IPS-NIHi7 (cell line): Measurements from ENCODE around the gene UBAC2.

ENCODE experiments used
- DNase-seq: peaks from one replicate; pipeline ENCODE4 v3.0.0; 2012; ENCODE audit warnings: mixed read lengths; ENCODE audit errors: extremely low spot score

The UBAC2 gene

DNA sequence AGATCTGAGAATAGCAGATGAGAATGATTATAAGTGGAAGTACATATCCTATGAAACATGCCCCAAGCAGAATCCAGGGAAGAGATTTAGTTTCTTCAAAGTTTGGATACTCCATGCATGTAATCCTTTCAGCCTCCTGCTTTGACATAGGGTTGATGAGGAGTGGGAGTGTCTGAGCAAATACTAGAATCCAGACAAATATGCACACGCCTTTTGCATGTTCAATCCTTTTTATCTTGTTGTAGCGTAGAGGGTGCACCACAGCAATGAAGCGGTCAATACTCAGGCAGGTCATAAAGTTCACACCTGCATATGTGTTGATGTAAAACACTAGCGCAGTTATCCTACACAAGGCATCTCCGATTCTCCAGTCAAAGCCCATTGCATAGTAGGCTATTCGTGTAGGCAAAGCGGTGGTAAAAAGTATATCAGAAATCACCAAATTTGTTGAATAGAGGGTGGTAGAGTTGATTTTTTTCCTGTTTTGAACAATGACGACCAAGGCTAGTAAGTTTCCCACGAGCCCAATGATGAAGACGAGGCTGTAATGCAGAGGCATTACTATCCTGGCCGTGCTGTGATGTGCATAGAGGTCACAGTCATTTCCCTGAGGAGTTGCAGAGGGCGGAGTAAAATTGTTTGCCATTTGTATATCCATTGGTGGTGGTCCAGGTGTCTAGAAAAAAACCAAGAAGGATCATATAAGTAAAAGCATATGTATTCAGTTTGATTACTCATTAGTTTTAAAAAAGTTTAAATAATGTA is 95.0 kb downstream of the UBAC2 start:
- no peak for DNase-seq

DNA sequence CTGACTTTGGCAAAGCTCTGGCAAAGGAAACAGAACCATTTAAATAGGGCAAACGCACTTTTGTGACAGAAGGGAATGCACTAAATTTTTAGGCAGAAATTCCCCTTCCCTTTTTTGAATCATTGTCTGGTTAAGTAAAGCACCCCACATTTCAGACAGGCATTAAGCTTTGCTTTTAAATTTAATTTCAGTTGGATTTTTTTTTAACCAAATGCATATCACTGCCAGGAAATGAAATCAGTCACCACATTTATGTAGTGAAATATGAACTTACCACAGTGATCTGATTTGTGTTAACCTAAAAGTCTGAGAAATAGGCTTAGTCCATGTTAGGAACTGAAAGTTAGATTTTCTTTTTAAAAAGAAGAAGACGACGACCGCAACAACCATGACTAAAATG is 95.7 kb downstream of the UBAC2 start:
- no peak for DNase-seq

DNA sequence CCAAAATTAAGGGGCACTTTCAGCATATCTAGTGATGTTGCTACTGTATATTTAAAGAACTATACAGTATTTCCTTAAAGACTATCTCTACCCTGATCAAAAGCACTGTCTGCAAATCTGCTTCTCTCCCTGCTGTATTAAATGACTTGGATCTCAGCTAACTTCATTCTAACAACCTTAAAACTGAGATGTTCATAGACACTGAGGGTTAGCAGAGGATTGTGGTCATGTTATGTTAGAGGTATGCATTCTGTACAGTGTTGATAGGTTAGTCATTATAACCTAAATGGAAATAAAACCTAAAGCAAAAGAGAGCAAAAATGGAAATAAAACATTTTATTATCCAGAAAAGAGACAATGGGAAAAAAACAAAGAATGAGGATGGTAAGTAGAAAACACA is 96.7 kb downstream of the UBAC2 start:
- DNase-seq, result no peak

DNA sequence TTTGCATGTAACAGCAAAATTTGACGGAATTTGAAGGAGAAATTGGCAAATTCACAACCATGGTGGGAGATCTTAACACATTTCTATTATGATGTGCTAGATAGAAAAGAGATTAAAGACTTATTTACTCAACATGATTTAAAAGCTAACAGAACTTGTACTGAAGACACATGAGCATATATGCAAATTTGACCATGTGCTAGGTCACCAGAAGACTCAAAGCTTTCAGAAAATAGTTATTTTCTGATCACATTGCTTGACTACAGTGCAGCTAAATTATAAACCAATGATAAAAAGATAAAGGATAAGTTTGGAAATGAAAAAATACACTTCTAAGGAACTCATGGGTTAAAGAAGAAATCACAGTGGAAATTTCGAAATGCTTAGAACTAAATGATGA is 97.4 kb downstream of the UBAC2 start:
- DNase-seq, result no peak

DNA sequence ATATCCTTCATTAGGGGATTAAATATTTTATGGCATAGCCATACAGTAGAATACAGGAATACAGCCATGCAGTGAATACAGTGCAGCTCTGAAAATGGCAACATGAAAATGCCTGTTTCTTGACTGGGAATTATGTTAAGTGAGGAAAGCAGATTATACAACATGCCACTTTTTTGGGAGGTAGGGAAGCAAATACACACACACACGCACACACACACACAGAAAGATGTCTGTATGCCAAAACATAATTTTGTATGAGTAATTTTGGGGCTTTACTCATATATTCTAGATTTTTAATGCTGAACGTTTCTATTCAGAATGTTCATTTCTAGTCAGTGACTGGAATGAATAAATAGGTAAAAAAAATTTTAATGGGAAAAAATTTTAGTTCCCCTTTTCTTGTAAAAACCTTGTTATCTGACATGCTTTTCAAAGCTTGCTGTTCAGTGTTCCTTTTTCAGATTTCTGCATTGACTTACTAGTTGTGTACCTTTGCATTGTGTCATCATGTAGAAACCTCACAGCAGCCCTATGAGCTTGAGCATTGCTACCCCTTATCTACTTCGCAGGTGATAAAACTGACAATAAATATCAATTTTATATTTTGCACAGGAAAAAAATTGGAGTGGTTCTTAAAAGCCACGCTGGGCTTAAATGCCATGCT is 98.7 kb downstream of the UBAC2 start:
- DNase-seq, result no peak

DNA sequence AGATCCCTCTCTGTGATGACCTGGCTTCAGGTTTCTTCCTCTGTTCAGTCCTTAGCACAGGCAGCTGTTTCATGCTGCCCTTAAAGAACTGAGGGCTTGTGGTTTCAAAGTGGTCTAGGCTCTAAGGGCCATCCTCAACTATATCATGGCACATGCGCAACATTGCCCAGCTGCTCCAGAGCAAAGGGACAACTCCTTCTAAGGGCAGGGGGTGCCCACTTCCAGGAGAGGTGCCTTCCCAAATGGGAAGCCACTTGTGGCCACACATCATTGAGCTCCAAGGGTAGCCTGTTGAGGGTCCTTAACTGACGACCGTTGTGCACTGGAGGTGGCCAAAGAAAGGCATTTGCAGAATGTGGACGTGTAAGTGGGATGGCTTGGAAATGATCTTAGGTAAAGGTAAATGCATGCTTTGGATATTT is 99.3 kb downstream of the UBAC2 start:
- no peak for DNase-seq

DNA sequence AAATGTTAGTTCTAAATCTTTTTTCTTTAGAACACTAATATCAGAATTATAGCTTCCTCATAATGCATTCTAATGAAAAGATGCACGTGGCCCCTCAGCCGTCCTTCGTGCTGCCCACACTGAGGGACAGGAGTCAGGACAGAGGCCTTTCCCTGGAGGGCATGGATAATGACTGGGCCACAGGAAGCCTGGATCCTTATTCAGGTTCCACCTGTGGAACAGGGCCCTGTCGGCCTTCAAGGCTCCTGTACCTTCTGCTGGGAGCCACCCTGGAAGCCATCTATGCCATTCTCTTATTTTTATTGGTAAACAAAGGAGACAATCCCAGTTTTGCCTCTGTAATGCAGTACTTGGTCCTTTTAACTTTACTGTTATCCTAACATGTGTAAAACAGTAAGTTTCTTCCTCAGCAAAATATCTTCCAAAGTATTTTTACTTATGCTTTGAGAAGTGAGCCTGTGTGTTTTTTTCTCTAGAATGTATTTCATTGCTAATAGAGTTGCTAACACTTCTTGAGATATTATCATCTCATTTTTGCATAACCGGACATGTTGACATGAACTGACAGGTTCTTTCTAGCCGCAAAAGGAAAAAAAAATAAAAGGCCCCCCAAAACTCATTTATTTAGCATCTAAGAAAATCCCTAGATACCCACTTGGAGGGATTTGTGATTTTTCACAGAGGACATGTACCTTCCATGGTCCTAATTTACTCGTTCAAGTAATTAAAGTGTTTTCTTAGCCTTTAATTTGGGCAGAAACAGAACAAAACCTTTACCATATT is 100.6 kb downstream of the UBAC2 start:
- DNase-seq, result no peak

DNA sequence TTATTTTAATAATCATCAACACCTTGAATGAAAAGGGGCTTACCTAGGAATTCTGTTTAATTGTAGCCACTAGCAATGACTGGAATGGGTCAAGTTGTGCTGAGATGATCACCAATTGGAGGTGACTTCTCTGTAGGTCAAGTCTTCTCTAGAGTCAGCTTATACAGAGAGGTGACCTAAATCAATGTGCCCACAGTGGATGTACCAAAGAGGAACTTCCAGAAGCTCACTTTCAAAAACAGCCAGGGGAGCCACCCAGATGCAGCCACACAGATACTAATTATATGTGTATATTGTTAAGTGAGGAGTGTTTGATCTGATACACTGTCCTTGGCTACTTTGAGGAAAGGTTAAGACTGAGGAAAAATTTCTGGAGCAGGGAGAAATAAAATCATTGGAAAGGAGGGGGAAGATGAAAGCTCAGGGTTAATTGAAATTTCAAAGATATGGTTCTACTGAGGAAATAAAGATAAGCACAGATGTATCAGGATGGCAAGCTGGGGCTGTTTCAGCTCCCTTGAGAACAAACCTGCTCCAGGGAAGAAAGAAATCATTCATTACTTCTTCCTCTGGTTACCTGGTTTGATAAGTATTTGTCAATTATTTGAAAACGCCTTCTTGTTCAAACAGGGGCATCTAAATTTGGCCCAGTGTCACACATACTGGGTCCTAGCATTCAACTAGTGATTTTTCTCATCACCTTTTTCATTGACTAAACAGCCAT is 101.4 kb downstream of the UBAC2 start:
- no peak for DNase-seq

DNA sequence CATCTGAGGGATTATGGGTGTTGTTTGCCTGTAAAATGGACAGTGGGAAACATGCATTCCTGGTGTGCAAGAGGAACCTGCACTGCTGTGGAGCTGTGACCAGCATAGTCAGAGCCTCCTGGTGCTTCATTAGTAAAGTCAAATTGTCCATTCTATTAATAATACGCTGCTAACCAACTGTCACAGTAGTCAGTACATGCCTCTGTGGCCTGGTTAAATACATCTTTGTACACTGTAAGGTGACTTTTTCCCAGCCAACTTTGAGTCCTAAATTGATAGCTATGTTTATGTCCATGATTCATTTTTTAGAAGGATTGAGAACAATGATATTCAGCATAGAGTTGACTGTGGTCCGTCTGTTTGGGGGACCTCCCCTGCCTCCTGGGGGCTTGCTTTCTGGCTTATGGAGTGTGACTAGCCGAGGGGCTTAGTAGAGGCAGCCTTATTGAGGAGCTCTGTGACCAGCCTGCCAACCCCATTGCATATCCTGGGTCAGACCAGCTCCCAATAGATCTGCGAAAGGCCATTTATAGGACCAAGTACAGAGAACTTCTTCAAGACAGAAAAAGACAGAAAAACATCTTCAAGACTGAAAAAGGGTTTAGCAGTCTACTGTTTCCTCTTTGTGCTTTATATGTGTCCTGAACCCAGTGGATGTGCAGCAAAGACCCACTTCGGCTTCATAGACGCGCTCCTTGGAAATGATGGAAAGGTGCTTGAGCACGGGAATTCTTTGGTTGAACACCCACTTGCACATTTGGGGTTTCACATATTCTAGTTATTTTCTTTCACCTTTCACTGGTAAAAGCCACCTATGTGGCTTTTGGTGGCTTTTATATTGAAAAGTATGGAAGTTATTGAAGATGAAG is 102.2 kb downstream of the UBAC2 start:
- no peak for DNase-seq

GRCh38 chr13:99303863-99304521 is 103.3 kb downstream of the UBAC2 start:
- DNase-seq, result no peak

- DNase-seq, result no peak
Measured at GRCh38 chr13:99304541-99304940, 103.9 kb downstream of the UBAC2 start.

DNA sequence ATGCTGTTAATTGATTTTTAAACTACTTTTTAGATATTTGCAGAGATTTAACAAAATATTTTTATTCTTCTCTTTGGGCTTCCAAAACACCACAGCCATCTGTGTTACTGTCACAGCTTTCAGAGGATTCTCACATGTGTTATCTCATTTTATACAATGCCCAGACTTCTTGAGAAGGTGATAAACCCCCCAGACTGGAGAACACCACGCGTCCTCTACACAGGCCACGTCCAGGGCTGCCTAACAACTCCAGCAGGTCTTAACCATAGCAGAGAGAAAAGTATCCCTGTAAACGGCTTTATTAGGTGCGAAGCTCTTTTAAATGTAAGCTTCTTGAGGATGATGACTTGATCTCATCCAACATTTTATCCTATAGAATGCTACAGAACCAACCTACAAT is 104.5 kb downstream of the UBAC2 start:
- no peak for DNase-seq

GRCh38 chr13:99305566-99305965 is 104.9 kb downstream of the UBAC2 start:
- DNase-seq, result no peak

- no peak for DNase-seq
Measured at GRCh38 chr13:99307247-99307646, 106.6 kb downstream of the UBAC2 start, which contains the start of gene GPR183. Gene GPR183 (minus strand): TSS chr13:99307399. CDS start chr13:99296145, 11,254 bp downstream.

DNA sequence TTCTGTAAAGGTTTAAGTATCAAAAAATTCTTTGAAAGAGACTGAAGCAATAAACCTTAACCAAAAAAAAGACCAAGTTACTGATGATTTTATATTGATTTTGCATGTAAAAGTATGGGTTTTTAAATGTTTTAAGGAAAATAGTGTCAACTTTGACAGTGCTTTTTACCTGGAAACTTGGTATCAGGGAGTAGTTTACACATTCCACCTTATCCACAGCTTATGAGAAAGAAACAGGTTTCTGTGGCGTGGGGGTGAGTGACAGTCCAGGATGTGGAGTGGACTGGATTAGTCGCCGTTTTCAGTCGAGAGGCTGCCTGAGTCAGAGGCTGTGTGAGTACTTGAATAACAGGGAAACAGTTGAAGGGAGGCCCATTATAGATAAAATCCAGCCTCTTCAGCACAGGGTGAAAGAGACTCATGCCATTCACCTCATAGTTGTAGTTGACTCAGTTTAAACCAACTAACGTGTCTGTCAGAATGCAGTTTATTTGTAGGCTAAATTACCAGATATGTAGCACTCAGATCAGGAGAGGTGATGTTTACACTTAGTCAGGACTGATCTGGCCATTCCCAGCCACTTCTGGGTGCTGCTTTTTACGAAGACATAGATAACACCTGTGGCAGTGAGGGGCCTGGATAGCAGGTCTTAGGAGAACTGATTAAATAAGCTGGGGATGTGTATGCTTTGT is 107.1 kb downstream of the UBAC2 start:
- peak; percentile 20 for DNase-seq

DNA sequence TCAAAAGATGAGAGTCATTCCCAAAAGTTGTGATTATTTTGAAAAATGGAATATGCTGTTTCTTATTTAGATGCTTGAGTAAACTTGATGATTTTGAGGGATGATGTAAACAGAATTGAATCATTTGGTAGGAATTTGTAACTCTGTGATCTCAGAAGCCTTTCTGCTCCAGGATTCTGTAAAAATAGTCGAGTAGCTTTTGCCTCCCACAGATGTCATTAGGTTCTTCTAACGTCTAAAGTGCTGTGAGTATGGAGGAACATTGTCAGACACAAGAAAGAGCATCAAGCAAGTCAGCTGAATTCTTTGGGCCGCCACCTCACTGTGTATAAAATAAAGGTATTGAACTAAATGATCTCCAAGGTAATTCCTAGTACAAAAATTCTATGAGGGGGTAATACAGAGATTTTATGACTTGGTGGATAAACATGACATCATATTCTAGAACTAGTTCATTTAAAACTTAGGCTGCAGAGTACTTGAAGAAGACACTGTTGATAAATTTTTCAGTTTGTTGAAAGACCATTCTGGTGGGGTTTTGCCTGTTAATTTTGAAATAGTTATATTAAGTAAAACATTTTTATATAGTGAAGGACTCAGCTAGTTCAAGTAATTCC is 107.9 kb downstream of the UBAC2 start:
- DNase-seq, result no peak

DNA sequence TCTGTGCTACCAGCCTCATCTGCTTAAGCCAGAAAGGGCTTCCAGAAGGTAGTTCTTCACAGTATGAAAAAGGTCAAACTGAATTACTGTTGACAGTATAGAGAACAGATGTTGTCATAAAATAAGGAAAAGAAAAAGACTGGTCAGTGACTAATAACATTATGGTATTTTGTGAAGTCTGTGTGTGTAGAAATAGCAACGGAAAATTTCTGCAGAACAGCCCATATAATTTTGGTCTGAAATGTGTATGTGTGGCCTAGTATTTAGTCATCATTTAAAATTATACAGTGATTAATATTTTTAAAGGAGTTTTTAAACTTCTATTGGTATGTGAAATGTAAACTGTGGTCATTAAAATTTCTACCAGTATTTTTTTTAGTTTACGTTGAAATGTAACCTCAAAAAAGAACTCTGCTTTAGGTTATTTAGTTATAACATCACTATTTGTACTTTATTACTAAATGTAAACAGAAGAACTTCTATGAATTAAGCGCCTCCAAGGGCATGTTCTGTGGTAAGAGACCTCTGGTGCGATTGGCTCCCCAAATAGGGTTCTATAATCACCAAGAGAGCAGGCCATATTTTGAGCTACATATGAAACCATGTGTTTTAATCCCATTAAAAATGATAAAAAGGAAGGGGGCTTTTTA is 109.9 kb downstream of the UBAC2 start:
- DNase-seq, result no peak

DNA sequence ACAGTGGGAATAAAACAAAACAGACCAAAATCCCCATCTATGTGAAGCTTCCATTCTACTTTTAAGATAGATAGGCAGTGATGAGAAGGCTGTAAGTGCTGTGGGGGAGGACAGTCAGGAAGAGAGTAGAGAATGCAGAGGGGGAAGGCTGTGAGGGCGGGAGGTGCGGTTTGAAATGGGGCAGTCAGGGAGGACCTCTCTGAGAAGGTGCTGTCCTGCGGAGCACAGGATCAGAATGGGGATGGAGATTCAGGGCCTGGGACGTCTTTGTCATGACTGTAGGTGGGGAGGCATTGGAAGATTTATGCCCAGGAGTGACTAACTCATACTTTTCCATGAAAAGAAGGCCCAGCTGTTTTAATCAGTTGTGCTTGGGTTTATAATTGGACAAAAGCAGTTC is 110.5 kb downstream of the UBAC2 start:
- peak; percentile 24 for DNase-seq
